ENCODE results near the gene VPS4A. TPM values are rescaled to one million over a fixed set of nuclear protein-coding genes. Genes with fewer than 3 reads are reported as not detected.

Gene VPS4A
- total and polyA plus RNA-seq, 2 donors (not counting 1 experiment from before 2014, with no cell fraction given), result 33.1 to 43.8 TPM

- Histone ChIP-seq H3K27ac (ENCODE audit: low read length in 2 of 2) (no peak overlapping the region), H3K9me3 (ENCODE audit: control extremely low read depth in 1 of 3, control insufficient read depth in 2 of 3, insufficient read depth in 1 of 3, low read length in 2 of 3) (no peaks in the 10 kb centered on the region), H4K20me1 (ENCODE audit: control insufficient read depth, insufficient read depth, low read length, poor library complexity, severe bottlenecking) (no peaks in the 10 kb centered on the region), H3K4me2 (replicated peaks; ENCODE audit: low read depth, low read length, poor library complexity, severe bottlenecking) (no peak overlapping the region), H3K27me3 (replicated peaks in 1 of 4; ENCODE audit: control extremely low read depth in 1 of 4, control insufficient read depth in 3 of 4, insufficient read depth in 4 of 4, low read length in 3 of 4) (no peaks in the 10 kb centered on the region), H3K4me1 (ENCODE audit: control insufficient read depth in 2 of 2, insufficient read depth in 2 of 2, low read length in 2 of 2) (no peaks in the 10 kb centered on the region), H3K79me2 (ENCODE audit: control insufficient read depth, insufficient read depth, low read length) (no peaks in the 10 kb centered on the region), H2AFZ (ENCODE audit: insufficient read depth, low read depth, low read length, poor library complexity, severe bottlenecking) (no peak overlapping the region), H3K9ac (ENCODE audit: low read length) (no peak overlapping the region), H3K36me3 (replicated peaks in 1 of 2; ENCODE audit: control extremely low read depth in 1 of 2, control insufficient read depth in 1 of 2, extremely low read depth in 1 of 2, insufficient read depth in 2 of 2, low read length in 1 of 2) (peaks cover 0 to 4% of the 10 kb centered on the region in 2 experiments), H3K4me3 (ENCODE audit: control extremely low read depth in 1 of 5, extremely low read depth in 1 of 5, insufficient read depth in 1 of 5, low read depth in 2 of 5, low read length in 4 of 5) (no peak overlapping the region)
- POLR2A ChIA-PET, result no interaction called here
- intact Hi-C loops (cut with micrococcal nuclease), result no loop called here
- 75% methylated on average over 2 of the region's 4 CpGs for WGBS (ENCODE audit: insufficient coverage)
- no peak for ATAC-seq (ENCODE audit: low read depth)
- no peak for DNase-seq
- Mint-ChIP-seq H3K27me3 (no peaks in the 10 kb centered on the region), H3K27ac (no peak overlapping the region), H3K9me3 (ENCODE audit: insufficient read depth) (no peaks in the 10 kb centered on the region), H3K4me1 (no peaks in the 10 kb centered on the region), H3K4me3 (no peak overlapping the region)
- TF ChIP-seq EZH2 (IDR thresholded peaks at IDR 0.05; ENCODE audit: borderline replicate concordance, insufficient read depth, low read depth, low read length, poor library complexity, severe bottlenecking) (no peak), CTCF (IDR thresholded peaks at IDR 0.05) (no peak)
- CTCF ChIA-PET, result no interaction called here
These were observed 38.1 kb upstream of the VPS4A start for GRCh38 chr16:69273009-69273408.

GRCh38 chr16:69274699-69275235 is 36.4 kb upstream of the VPS4A start:
- Histone ChIP-seq H3K9ac (ENCODE audit: low read length) (no peak overlapping the region), H3K4me1 (ENCODE audit: control insufficient read depth in 2 of 2, insufficient read depth in 2 of 2, low read length in 2 of 2) (no peaks in the 10 kb centered on the region), H2AFZ (ENCODE audit: insufficient read depth, low read depth, low read length, poor library complexity, severe bottlenecking) (no peak overlapping the region), H4K20me1 (ENCODE audit: control insufficient read depth, insufficient read depth, low read length, poor library complexity, severe bottlenecking) (no peaks in the 10 kb centered on the region), H3K79me2 (ENCODE audit: control insufficient read depth, insufficient read depth, low read length) (no peaks in the 10 kb centered on the region), H3K36me3 (replicated peaks in 1 of 2; ENCODE audit: control extremely low read depth in 1 of 2, control insufficient read depth in 1 of 2, extremely low read depth in 1 of 2, insufficient read depth in 2 of 2, low read length in 1 of 2) (peaks cover 0 to 4% of the 10 kb centered on the region in 2 experiments), H3K27me3 (replicated peaks in 1 of 4; ENCODE audit: control extremely low read depth in 1 of 4, control insufficient read depth in 3 of 4, insufficient read depth in 4 of 4, low read length in 3 of 4) (no peaks in the 10 kb centered on the region), H3K9me3 (ENCODE audit: control extremely low read depth in 1 of 3, control insufficient read depth in 2 of 3, insufficient read depth in 1 of 3, low read length in 2 of 3) (no peaks in the 10 kb centered on the region), H3K27ac (ENCODE audit: low read length in 2 of 2) (no peak overlapping the region), H3K4me2 (replicated peaks; ENCODE audit: low read depth, low read length, poor library complexity, severe bottlenecking) (no peak overlapping the region), H3K4me3 (ENCODE audit: control extremely low read depth in 1 of 5, extremely low read depth in 1 of 5, insufficient read depth in 1 of 5, low read depth in 2 of 5, low read length in 4 of 5) (no peak overlapping the region)
- Mint-ChIP-seq H3K27ac (no peak overlapping the region), H3K27me3 (no peaks in the 10 kb centered on the region), H3K4me3 (no peak overlapping the region), H3K4me1 (no peaks in the 10 kb centered on the region), H3K9me3 (ENCODE audit: insufficient read depth) (no peaks in the 10 kb centered on the region)
- no peak for DNase-seq
- WGBS (ENCODE audit: insufficient coverage), result 100% methylated on average over 1 of the region's 4 CpGs
- POLR2A ChIA-PET, result interaction anchor here (0.7 kb wide), 1 partner anchor 747 kb away, joined by 4 read pairs; no protein-coding TSS in a partner anchor
- CTCF ChIA-PET, result interaction anchor here (0.7 kb wide), 1 partner anchor 362 kb away, joined by 3 read pairs; no protein-coding TSS in a partner anchor
- intact Hi-C loops (cut with micrococcal nuclease), result no loop called here
- ATAC-seq (ENCODE audit: low read depth), result no peak
- no peak for TF ChIP-seq EZH2 (IDR thresholded peaks at IDR 0.05; ENCODE audit: borderline replicate concordance, insufficient read depth, low read depth, low read length, poor library complexity, severe bottlenecking)
- no peak for TF ChIP-seq CTCF (IDR thresholded peaks at IDR 0.05)

All from B cell (primary cell).